ENCODE data around the gene TASOR2. TPM values are rescaled to one million over a fixed set of nuclear protein-coding genes. Genes with fewer than 3 reads are reported as not detected.

Gene TASOR2
- total and polyA plus RNA-seq, 9 of the 15 experiments (the other 6 are each of a cell fraction or from before 2014, with no cell fraction given), result 12.7 to 75.3 (median 52.3) TPM

DNA sequence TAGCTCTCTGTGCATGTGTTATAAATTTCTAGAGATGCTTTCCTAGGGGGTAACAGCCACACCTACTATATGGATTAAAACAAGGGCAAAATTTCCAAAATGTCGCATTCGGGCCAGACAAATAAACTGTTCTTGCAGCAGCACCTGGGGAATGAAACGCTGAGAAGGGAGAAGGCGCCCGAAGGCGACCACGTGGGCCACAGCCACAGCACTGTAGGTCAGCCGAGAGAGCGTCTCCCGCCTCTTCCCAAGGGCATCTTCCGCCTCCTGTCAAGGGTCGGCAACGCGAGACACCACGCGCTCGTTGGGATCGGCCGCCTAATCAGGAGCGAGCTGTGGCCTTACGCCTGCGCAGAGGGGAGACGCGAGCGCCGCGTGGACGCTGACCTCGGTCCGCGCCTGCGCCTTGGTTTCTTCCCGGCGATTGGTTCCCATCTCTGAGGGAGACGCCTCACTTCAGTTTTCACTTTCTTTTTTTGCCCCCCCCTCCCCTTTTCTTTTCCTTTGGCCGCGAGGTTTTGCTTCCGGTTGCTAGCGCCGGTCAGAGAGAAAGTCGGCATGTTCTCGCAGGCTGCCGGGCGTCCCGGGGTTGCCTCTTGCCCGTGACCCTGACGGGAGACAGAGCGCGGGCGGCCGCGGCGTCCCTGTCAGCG, at the start of gene TASOR2 (continued):
- TF ChIP-seq, protein P1, sequence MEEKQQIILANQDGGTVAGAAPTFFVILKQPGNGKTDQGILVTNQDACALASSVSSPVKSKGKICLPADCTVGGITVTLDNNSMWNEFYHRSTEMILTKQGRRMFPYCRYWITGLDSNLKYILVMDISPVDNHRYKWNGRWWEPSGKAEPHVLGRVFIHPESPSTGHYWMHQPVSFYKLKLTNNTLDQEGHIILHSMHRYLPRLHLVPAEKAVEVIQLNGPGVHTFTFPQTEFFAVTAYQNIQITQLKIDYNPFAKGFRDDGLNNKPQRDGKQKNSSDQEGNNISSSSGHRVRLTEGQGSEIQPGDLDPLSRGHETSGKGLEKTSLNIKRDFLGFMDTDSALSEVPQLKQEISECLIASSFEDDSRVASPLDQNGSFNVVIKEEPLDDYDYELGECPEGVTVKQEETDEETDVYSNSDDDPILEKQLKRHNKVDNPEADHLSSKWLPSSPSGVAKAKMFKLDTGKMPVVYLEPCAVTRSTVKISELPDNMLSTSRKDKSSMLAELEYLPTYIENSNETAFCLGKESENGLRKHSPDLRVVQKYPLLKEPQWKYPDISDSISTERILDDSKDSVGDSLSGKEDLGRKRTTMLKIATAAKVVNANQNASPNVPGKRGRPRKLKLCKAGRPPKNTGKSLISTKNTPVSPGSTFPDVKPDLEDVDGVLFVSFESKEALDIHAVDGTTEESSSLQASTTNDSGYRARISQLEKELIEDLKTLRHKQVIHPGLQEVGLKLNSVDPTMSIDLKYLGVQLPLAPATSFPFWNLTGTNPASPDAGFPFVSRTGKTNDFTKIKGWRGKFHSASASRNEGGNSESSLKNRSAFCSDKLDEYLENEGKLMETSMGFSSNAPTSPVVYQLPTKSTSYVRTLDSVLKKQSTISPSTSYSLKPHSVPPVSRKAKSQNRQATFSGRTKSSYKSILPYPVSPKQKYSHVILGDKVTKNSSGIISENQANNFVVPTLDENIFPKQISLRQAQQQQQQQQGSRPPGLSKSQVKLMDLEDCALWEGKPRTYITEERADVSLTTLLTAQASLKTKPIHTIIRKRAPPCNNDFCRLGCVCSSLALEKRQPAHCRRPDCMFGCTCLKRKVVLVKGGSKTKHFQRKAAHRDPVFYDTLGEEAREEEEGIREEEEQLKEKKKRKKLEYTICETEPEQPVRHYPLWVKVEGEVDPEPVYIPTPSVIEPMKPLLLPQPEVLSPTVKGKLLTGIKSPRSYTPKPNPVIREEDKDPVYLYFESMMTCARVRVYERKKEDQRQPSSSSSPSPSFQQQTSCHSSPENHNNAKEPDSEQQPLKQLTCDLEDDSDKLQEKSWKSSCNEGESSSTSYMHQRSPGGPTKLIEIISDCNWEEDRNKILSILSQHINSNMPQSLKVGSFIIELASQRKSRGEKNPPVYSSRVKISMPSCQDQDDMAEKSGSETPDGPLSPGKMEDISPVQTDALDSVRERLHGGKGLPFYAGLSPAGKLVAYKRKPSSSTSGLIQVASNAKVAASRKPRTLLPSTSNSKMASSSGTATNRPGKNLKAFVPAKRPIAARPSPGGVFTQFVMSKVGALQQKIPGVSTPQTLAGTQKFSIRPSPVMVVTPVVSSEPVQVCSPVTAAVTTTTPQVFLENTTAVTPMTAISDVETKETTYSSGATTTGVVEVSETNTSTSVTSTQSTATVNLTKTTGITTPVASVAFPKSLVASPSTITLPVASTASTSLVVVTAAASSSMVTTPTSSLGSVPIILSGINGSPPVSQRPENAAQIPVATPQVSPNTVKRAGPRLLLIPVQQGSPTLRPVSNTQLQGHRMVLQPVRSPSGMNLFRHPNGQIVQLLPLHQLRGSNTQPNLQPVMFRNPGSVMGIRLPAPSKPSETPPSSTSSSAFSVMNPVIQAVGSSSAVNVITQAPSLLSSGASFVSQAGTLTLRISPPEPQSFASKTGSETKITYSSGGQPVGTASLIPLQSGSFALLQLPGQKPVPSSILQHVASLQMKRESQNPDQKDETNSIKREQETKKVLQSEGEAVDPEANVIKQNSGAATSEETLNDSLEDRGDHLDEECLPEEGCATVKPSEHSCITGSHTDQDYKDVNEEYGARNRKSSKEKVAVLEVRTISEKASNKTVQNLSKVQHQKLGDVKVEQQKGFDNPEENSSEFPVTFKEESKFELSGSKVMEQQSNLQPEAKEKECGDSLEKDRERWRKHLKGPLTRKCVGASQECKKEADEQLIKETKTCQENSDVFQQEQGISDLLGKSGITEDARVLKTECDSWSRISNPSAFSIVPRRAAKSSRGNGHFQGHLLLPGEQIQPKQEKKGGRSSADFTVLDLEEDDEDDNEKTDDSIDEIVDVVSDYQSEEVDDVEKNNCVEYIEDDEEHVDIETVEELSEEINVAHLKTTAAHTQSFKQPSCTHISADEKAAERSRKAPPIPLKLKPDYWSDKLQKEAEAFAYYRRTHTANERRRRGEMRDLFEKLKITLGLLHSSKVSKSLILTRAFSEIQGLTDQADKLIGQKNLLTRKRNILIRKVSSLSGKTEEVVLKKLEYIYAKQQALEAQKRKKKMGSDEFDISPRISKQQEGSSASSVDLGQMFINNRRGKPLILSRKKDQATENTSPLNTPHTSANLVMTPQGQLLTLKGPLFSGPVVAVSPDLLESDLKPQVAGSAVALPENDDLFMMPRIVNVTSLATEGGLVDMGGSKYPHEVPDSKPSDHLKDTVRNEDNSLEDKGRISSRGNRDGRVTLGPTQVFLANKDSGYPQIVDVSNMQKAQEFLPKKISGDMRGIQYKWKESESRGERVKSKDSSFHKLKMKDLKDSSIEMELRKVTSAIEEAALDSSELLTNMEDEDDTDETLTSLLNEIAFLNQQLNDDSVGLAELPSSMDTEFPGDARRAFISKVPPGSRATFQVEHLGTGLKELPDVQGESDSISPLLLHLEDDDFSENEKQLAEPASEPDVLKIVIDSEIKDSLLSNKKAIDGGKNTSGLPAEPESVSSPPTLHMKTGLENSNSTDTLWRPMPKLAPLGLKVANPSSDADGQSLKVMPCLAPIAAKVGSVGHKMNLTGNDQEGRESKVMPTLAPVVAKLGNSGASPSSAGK (IDR thresholded peaks at IDR 0.05), result peak; percentile 100
- TF ChIP-seq ZNF586 (CRISPR knock-in tag; conservative IDR thresholded peaks at IDR 0.05) (0 out of 2 replicates have a peak, but pooled peaks have one; percentile 84), ASH1L (IDR thresholded peaks at IDR 0.05; ENCODE audit: borderline replicate concordance, low read depth, partially characterized antibody) (peak; percentile 79), GABPA (tag; conservative IDR thresholded peaks at IDR 0.05; ENCODE audit: low read depth) (peak; percentile 95), CBX8 (IDR thresholded peaks at IDR 0.05; ENCODE audit: borderline replicate concordance, extremely low read depth, low read depth, low read length, poor library complexity, severe bottlenecking) (no peak)
- TF ChIP-seq, protein P2, sequence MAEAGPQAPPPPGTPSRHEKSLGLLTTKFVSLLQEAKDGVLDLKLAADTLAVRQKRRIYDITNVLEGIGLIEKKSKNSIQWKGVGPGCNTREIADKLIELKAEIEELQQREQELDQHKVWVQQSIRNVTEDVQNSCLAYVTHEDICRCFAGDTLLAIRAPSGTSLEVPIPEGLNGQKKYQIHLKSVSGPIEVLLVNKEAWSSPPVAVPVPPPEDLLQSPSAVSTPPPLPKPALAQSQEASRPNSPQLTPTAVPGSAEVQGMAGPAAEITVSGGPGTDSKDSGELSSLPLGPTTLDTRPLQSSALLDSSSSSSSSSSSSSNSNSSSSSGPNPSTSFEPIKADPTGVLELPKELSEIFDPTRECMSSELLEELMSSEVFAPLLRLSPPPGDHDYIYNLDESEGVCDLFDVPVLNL (CRISPR knock-in tag; IDR thresholded peaks at IDR 0.05; ENCODE audit: low read depth), result peak; percentile 80
- TF ChIP-seq, protein P3, sequence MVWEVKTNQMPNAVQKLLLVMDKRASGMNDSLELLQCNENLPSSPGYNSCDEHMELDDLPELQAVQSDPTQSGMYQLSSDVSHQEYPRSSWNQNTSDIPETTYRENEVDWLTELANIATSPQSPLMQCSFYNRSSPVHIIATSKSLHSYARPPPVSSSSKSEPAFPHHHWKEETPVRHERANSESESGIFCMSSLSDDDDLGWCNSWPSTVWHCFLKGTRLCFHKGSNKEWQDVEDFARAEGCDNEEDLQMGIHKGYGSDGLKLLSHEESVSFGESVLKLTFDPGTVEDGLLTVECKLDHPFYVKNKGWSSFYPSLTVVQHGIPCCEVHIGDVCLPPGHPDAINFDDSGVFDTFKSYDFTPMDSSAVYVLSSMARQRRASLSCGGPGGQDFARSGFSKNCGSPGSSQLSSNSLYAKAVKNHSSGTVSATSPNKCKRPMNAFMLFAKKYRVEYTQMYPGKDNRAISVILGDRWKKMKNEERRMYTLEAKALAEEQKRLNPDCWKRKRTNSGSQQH (CRISPR knock-in tag; IDR thresholded peaks at IDR 0.05), result 0 out of 2 replicates have a peak, but pooled peaks have one; percentile 42
- TF ChIP-seq, protein P4, sequence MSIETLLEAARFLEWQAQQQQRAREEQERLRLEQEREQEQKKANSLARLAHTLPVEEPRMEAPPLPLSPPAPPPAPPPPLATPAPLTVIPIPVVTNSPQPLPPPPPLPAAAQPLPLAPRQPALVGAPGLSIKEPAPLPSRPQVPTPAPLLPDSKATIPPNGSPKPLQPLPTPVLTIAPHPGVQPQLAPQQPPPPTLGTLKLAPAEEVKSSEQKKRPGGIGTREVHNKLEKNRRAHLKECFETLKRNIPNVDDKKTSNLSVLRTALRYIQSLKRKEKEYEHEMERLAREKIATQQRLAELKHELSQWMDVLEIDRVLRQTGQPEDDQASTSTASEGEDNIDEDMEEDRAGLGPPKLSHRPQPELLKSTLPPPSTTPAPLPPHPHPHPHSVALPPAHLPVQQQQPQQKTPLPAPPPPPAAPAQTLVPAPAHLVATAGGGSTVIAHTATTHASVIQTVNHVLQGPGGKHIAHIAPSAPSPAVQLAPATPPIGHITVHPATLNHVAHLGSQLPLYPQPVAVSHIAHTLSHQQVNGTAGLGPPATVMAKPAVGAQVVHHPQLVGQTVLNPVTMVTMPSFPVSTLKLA (conservative IDR thresholded peaks at IDR 0.05), result peak; percentile 98
- TF ChIP-seq, protein P5, sequence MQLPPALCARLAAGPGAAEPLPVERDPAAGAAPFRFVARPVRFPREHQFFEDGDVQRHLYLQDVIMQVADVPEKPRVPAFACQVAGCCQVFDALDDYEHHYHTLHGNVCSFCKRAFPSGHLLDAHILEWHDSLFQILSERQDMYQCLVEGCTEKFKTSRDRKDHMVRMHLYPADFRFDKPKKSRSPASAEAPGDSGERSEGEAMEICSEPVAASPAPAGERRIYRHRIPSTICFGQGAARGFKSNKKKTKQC (CRISPR knock-in tag; IDR thresholded peaks at IDR 0.05), result peak; percentile 99

Data from K562 (cell line).